ENCODE data around the gene ADAMTS12. TPM values are rescaled to one million over a fixed set of nuclear protein-coding genes. Genes with fewer than 3 reads are reported as not detected.

ADAMTS12 gene
- total RNA-seq, 1 experiment from 2014 or later, result 0.18 TPM

GRCh38 chr5:33595303-33595702 is 296.5 kb downstream of the ADAMTS12 start:
- Histone ChIP-seq H3K9me3 (ENCODE audit: low read length) (no peaks in the 10 kb centered on the region), H3K9me2 (replicated peaks; ENCODE audit: low read length) (no peaks in the 10 kb centered on the region), H3K4me3 (ENCODE audit: low read length) (no peak overlapping the region), H3K4me2 (ENCODE audit: low read length) (no peak overlapping the region), H3K27ac (ENCODE audit: low read length) (no peak overlapping the region), H4K20me1 (ENCODE audit: low read length) (no peaks in the 10 kb centered on the region), H3K79me2 (ENCODE audit: low read length) (no peaks in the 10 kb centered on the region), H3K36me3 (ENCODE audit: low read depth, low read length) (no peaks in the 10 kb centered on the region), H3K4me1 (ENCODE audit: insufficient read depth, low read length) (no peaks in the 10 kb centered on the region), H3K27me3 (ENCODE audit: low read length) (no peaks in the 10 kb centered on the region), H2AFZ (ENCODE audit: low read length) (no peak overlapping the region), H3K9ac (ENCODE audit: low read length) (no peak overlapping the region), H3F3A (ENCODE audit: low read length, unreplicated experiment) (no peaks in the 10 kb centered on the region)
- intact Hi-C loops (cut with micrococcal nuclease), result no loop called here
- DNase-seq (no peak), ATAC-seq (no peak)
- TF ChIP-seq EZH2phosphoT487 (IDR thresholded peaks at IDR 0.05; ENCODE audit: borderline replicate concordance, low read length), result no peak
- no peak for TF ChIP-seq EZH2 (IDR thresholded peaks at IDR 0.05; ENCODE audit: low read length, unreplicated experiment)
- TF ChIP-seq CTCF (conservative IDR thresholded peaks at IDR 0.05; ENCODE audit: low read depth, low read length), result no peak
- no TSS peak for BruUV-seq (replicated peaks)
- POLR2A ChIA-PET (ENCODE audit: unreplicated experiment), result no interaction called here
- CTCF ChIA-PET, result no interaction called here

DNA sequence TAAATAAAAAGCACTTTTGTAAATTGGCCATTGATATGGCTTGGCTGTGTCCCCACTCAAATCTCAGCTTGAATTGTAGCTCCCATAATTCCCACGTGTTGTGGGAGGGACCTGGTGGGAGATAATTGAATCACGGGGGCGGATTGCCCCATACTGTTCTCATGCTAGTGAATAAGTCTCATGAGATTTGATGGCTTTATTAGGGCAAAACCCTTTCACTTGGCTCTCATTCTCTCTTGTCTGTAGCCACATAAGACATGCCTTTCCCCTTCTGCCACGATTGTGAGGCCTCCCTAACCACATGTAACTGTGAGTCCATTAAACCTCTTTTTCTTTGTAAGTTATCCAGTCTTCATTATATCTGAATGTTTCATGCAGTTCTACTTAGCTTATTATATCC is 297.8 kb downstream of the ADAMTS12 start:
- Histone ChIP-seq H3K79me2 (ENCODE audit: low read length) (no peaks in the 10 kb centered on the region), H2AFZ (ENCODE audit: low read length) (no peak overlapping the region), H3K27me3 (ENCODE audit: low read length) (no peaks in the 10 kb centered on the region), H3F3A (ENCODE audit: low read length, unreplicated experiment) (no peaks in the 10 kb centered on the region), H3K9me2 (replicated peaks; ENCODE audit: low read length) (no peaks in the 10 kb centered on the region), H3K4me3 (ENCODE audit: low read length) (no peak overlapping the region), H3K4me1 (ENCODE audit: insufficient read depth, low read length) (no peaks in the 10 kb centered on the region), H3K9ac (ENCODE audit: low read length) (no peak overlapping the region), H4K20me1 (ENCODE audit: low read length) (no peaks in the 10 kb centered on the region), H3K9me3 (ENCODE audit: low read length) (no peaks in the 10 kb centered on the region), H3K27ac (ENCODE audit: low read length) (no peak overlapping the region), H3K4me2 (ENCODE audit: low read length) (no peak overlapping the region), H3K36me3 (ENCODE audit: low read depth, low read length) (no peaks in the 10 kb centered on the region)
- BruUV-seq (replicated peaks), result no TSS peak
- TF ChIP-seq EZH2phosphoT487 (IDR thresholded peaks at IDR 0.05; ENCODE audit: borderline replicate concordance, low read length) (no peak), EZH2 (IDR thresholded peaks at IDR 0.05; ENCODE audit: low read length, unreplicated experiment) (no peak)
- ChIA-PET POLR2A (ENCODE audit: unreplicated experiment) (no interaction called here), CTCF (no interaction called here)
- ATAC-seq, result no peak
- intact Hi-C loops (cut with micrococcal nuclease), result no loop called here
- DNase-seq, result no peak

DNA sequence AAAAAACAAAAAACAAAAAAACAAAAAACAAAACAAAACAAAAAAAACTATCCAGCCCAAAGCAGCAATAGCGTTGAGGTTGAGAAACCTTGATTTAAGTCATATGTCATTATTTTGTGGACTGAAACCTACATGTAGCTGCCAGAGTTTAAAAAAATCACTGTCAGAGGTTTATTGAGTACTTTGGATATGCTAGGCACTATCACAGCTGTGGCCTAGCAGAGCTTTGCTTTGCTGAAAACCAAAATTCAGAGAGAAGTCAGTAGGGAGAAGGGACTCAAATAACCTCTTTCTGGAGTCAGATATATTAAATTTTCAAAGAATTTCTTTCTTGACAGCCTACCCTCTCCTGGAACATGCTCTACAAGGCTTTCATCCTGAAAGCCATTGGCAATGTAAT is 299.5 kb downstream of the ADAMTS12 start:
- no peaks in the 10 kb centered on the region for H3F3A ChIP-seq (ENCODE audit: low read length, unreplicated experiment)
- no peak overlapping the region for H2AFZ ChIP-seq (ENCODE audit: low read length)
- H3K9me3 ChIP-seq (ENCODE audit: low read length), result no peaks in the 10 kb centered on the region
- DNase-seq, result no peak
- no TSS peak for BruUV-seq (replicated peaks)
- H3K4me2 ChIP-seq (ENCODE audit: low read length), result no peak overlapping the region
- no peaks in the 10 kb centered on the region for H3K36me3 ChIP-seq (ENCODE audit: low read depth, low read length)
- H3K4me3 ChIP-seq (ENCODE audit: low read length), result no peak overlapping the region
- H3K9ac ChIP-seq (ENCODE audit: low read length), result no peak overlapping the region
- no peaks in the 10 kb centered on the region for H3K4me1 ChIP-seq (ENCODE audit: insufficient read depth, low read length)
- CTCF ChIA-PET, result no interaction called here
- POLR2A ChIA-PET (ENCODE audit: unreplicated experiment), result no interaction called here
- intact Hi-C loops (cut with micrococcal nuclease), result no loop called here
- H3K27me3 ChIP-seq (ENCODE audit: low read length), result no peaks in the 10 kb centered on the region
- H3K79me2 ChIP-seq (ENCODE audit: low read length), result no peaks in the 10 kb centered on the region
- H4K20me1 ChIP-seq (ENCODE audit: low read length), result no peaks in the 10 kb centered on the region
- TF ChIP-seq EZH2 (IDR thresholded peaks at IDR 0.05; ENCODE audit: low read length, unreplicated experiment), result no peak
- no peak for TF ChIP-seq EZH2phosphoT487 (IDR thresholded peaks at IDR 0.05; ENCODE audit: borderline replicate concordance, low read length)
- TF ChIP-seq CTCF (conservative IDR thresholded peaks at IDR 0.05; ENCODE audit: low read depth, low read length), result no peak
- H3K9me2 ChIP-seq (replicated peaks; ENCODE audit: low read length), result no peaks in the 10 kb centered on the region
- H3K27ac ChIP-seq (ENCODE audit: low read length), result no peak overlapping the region
- ATAC-seq, result no peak
